Neural progenitor cell (in vitro differentiated cells): Measurements from ENCODE around the gene PYGO2.

Experiments
- CTCF ChIP-seq: fragments of 200-600 bp; sonication (generic); IDR thresholded peaks from 2 replicates; pipeline ENCODE4 v1.5.1; 2017; ENCODE audit warnings: antibody characterized with exemption, mild to moderate bottlenecking
- EZH2 ChIP-seq: fragments of 200-600 bp; sonication (generic); IDR thresholded peaks from 2 replicates; pipeline ENCODE4 v1.6.1; 2017; ENCODE audit warnings: antibody characterized with exemption, mild to moderate bottlenecking, moderate library complexity
- EZH2phosphoT487 ChIP-seq: fragments of 200-600 bp; sonication (generic); IDR thresholded peaks from 2 replicates; pipeline ENCODE4 v1.6.1; 2017; ENCODE audit warnings: antibody characterized with exemption

- TF ChIP-seq CTCF: no peak
- no peak for TF ChIP-seq EZH2
- TF ChIP-seq EZH2phosphoT487: no peak
Observed at GRCh38 chr1:154931940-154932487, 29.6 kb downstream of the PYGO2 start.
